Measurements from ENCODE around the gene PROM1. TPM values are rescaled to one million over a fixed set of nuclear protein-coding genes. Genes with fewer than 3 reads are reported as not detected.

PROM1 gene
- total and polyA plus RNA-seq, 2 of the 8 experiments (the other 6 are each of a cell fraction or from before 2014, with no cell fraction given): 36.0 to 59.7 TPM

- Histone ChIP-seq H3K14ac (ENCODE audit: insufficient read length) (no peak overlapping the region), H2BK20ac (ENCODE audit: low read length) (no peak overlapping the region), H3K56ac (replicated peaks; ENCODE audit: insufficient read length, low read depth, low read length) (no peak overlapping the region), H3K79me2 (ENCODE audit: control insufficient read depth in 1 of 2, insufficient read depth in 2 of 2, low read length in 2 of 2) (no peaks in the 10 kb centered on the region), H3K27me3 (replicated peaks in 1 of 4; ENCODE audit: control insufficient read depth in 3 of 4, extremely low read depth in 1 of 4, insufficient read depth in 3 of 4, low read length in 3 of 4) (peaks cover 0 to 6% (median 3%) of the 10 kb centered on the region in 4 experiments; a peak in 5 of 7 replicates), H3K9me3 (ENCODE audit: insufficient read depth in 2 of 2, low read depth in 1 of 2, low read length in 1 of 2) (no peaks in the 10 kb centered on the region), H3K23ac (ENCODE audit: insufficient read length) (no peak overlapping the region), H3K27ac (ENCODE audit: low read depth, low read length) (no peak overlapping the region), H2AK5ac (ENCODE audit: low read depth, low read length) (no peak overlapping the region), H4K8ac (ENCODE audit: extremely low read depth, insufficient read depth, low read length) (no peak overlapping the region), H2BK15ac (ENCODE audit: low read length) (no peak overlapping the region), H3K18ac (ENCODE audit: extremely low read depth, low read length) (no peak overlapping the region), H4K91ac (replicated peaks; ENCODE audit: insufficient read length, low read length) (no peak overlapping the region), H3K4me2 (ENCODE audit: insufficient read depth in 1 of 2, low read depth in 2 of 2, low read length in 2 of 2) (no peak overlapping the region), H2AFZ (ENCODE audit: low read length) (no peak overlapping the region), H3K36me3 (ENCODE audit: control insufficient read depth in 2 of 4, insufficient read depth in 4 of 4, low read length in 3 of 4) (0 out of 8 replicates have a peak, but pooled peaks cover 0 to 3% (median 0%) of the 10 kb centered on the region in 4 experiments), H3K4me3 (ENCODE audit: extremely low read depth in 1 of 4, insufficient read depth in 2 of 4, low read depth in 3 of 4, low read length in 4 of 4) (no peak overlapping the region), H3K23me2 (ENCODE audit: low read depth, low read length) (no peaks in the 10 kb centered on the region), H2BK5ac (ENCODE audit: low read depth, low read length) (no peak overlapping the region), H3K4me1 (replicated peaks in 1 of 4; ENCODE audit: control insufficient read depth in 3 of 4, insufficient read depth in 4 of 4, low read length in 3 of 4) (peaks cover 0 to 3% (median 0%) of the 10 kb centered on the region in 4 experiments; a peak in 3 of 7 replicates), H3K79me1 (ENCODE audit: low read depth, low read length) (no peaks in the 10 kb centered on the region), H4K20me1 (replicated peaks in 1 of 2; ENCODE audit: control insufficient read depth in 1 of 2, insufficient read depth in 2 of 2, low read length in 2 of 2) (no peaks in the 10 kb centered on the region), H4K5ac (ENCODE audit: insufficient read length, low read depth, low read length) (no peak overlapping the region), H2BK120ac (replicated peaks; ENCODE audit: low read depth, low read length) (no peak overlapping the region), H2BK12ac (ENCODE audit: low read depth, low read length) (no peak overlapping the region), H3K4ac (replicated peaks; ENCODE audit: insufficient read length, low read depth, low read length) (no peak overlapping the region), H3K9ac (replicated peaks in 1 of 4; ENCODE audit: extremely low read depth in 1 of 4, low read depth in 3 of 4, low read length in 3 of 4) (no peak overlapping the region)
- DNase-seq (ENCODE audit: low read depth in 1 of 2, low spot score in 2 of 2) (no peak), FAIRE-seq (no peak)
- WGBS, 2 experiments (ENCODE audit: extremely low coverage in 1 of 2, insufficient coverage in 1 of 2, insufficient read length in 1 of 2, insufficient replicate concordance in 2 of 2, low coverage in 1 of 2, low lambda C conversion rate in 2 of 2, missing lambda C conversion rate in 1 of 2): 93% methylated on average over 2 of the region's 2 CpGs; no CpG with 5 or more reads in 1 of the 2 experiments
- CTCF ChIA-PET (ENCODE audit: partially characterized antibody): interaction anchor here (1.6 to 1.7 kb wide), 2 partner anchors 10 to 108 kb away, joined by 4 to 5 read pairs; no protein-coding TSS in a partner anchor
- POLR2A ChIA-PET (ENCODE audit: partially characterized antibody): interaction anchor here (1.4 kb wide), 1 partner anchor 10 kb away, joined by 6 read pairs; no protein-coding TSS in a partner anchor
- TF ChIP-seq HDAC6 (IDR thresholded peaks at IDR 0.05; ENCODE audit: low read depth, low read length) (no peak), KDM5A (IDR thresholded peaks at IDR 0.05; ENCODE audit: low read length) (no peak), PHF8 (conservative IDR thresholded peaks at IDR 0.05; ENCODE audit: low read depth, low read length) (no peak), ZNF274 (IDR thresholded peaks at IDR 0.05; ENCODE audit: borderline replicate concordance, extremely low read depth, low read length) (no peak), BCL11A (IDR thresholded peaks at IDR 0.05; ENCODE audit: low read depth in 2 of 2, low read length in 2 of 2) (no peak), EGR1 (IDR thresholded peaks at IDR 0.05; ENCODE audit: borderline replicate concordance, low read depth, low read length) (no peak), SIN3A (conservative IDR thresholded peaks at IDR 0.05 in 1 of 2, IDR thresholded peaks at IDR 0.05 in 1 of 2; ENCODE audit: low read depth in 1 of 2, low read length in 2 of 2) (no peak), RXRA (IDR thresholded peaks at IDR 0.05; ENCODE audit: insufficient read depth, low read depth, low read length) (no peak), RBBP5 (IDR thresholded peaks at IDR 0.05; ENCODE audit: borderline replicate concordance, low read depth, low read length) (no peak)
- TF ChIP-seq, protein P1, sequence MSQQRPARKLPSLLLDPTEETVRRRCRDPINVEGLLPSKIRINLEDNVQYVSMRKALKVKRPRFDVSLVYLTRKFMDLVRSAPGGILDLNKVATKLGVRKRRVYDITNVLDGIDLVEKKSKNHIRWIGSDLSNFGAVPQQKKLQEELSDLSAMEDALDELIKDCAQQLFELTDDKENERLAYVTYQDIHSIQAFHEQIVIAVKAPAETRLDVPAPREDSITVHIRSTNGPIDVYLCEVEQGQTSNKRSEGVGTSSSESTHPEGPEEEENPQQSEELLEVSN (IDR thresholded peaks at IDR 0.05): no peak
- TF ChIP-seq, protein P2, sequence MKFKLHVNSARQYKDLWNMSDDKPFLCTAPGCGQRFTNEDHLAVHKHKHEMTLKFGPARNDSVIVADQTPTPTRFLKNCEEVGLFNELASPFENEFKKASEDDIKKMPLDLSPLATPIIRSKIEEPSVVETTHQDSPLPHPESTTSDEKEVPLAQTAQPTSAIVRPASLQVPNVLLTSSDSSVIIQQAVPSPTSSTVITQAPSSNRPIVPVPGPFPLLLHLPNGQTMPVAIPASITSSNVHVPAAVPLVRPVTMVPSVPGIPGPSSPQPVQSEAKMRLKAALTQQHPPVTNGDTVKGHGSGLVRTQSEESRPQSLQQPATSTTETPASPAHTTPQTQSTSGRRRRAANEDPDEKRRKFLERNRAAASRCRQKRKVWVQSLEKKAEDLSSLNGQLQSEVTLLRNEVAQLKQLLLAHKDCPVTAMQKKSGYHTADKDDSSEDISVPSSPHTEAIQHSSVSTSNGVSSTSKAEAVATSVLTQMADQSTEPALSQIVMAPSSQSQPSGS (IDR thresholded peaks at IDR 0.05; ENCODE audit: low read length): no peak
Measured at GRCh38 chr4:16088601-16089000, 4.8 kb upstream of the PROM1 start.

All from H1 (cell line).